Stimulated activated CD4-positive, alpha-beta T cell treated with anti-CD3 and anti-CD28 coated beads, Interleukin-12 subunit alpha, Interleukin-12 subunit beta, amount 100 ng/mL, for 24 hours (primary cell): ENCODE data around the gene MYCBPAP.

ENCODE experiments used
- DNase-seq, 2 experiments: peaks; one replicate each; pipeline ENCODE4 v3.0.0-alpha.2; 2020; ENCODE audit warnings: low read depth in 2 of 2

Gene MYCBPAP

DNA sequence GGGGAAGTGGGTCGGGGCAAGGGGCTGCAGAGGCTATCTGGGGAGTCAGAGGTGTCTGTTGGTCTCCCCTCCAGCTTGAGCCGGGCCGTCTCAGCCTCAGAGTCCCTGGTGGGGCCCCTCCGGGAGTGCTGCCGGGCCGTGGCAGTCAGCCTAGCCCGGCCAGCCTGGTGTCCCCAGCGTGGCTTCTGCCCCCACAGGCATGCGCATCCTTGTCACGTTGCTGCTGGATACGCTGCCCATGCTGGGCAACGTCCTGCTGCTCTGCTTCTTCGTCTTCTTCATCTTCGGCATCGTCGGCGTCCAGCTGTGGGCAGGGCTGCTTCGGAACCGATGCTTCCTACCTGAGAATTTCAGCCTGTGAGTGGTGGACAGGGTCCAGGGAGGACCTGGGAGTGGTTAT is 63.4 kb downstream of the MYCBPAP start:
- no peak for DNase-seq

DNA sequence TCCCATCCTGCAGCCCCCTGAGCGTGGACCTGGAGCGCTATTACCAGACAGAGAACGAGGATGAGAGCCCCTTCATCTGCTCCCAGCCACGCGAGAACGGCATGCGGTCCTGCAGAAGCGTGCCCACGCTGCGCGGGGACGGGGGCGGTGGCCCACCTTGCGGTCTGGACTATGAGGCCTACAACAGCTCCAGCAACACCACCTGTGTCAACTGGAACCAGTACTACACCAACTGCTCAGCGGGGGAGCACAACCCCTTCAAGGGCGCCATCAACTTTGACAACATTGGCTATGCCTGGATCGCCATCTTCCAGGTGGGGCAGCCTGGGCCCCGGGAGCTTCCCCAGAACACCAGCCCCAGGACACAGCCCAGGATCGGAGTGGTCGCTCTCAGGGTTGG is 64.3 kb downstream of the MYCBPAP start:
- DNase-seq: no peak

DNA sequence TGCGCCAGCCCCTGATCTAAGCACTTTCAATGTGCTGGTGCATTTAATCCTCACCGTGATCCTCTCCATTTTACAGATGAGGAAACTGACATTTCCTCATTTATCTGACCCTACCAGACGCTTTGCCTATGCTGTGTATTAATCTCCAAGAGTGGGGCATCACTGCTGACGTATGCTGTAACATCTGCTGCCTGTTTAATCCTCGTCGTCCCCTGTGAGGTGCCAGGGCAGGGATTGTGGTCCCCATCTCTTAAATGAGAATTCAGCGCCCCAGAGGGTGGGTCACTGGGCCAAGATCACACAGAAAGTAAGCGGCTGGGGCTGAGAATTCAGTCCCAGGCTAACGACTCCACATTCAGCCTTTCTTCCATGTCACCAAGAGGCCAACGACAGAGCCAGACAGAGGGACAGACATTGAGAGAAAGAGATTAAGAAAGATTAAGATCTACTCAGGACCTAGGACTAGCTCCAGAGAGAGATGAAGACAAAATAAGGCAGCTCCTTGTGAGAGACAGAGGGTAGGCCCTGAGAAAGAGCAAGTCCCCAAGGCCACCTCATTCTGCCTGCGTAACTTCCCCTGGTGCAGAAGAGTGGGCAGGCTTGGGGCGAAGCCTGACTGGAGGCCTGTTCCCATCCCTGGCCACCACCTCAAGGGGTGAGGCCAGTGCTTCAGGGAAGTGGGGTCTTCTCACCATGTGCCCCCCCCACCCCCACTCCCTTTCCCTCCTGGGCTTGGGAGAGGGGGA is 65.8 kb downstream of the MYCBPAP start:
- no peak for DNase-seq

DNA sequence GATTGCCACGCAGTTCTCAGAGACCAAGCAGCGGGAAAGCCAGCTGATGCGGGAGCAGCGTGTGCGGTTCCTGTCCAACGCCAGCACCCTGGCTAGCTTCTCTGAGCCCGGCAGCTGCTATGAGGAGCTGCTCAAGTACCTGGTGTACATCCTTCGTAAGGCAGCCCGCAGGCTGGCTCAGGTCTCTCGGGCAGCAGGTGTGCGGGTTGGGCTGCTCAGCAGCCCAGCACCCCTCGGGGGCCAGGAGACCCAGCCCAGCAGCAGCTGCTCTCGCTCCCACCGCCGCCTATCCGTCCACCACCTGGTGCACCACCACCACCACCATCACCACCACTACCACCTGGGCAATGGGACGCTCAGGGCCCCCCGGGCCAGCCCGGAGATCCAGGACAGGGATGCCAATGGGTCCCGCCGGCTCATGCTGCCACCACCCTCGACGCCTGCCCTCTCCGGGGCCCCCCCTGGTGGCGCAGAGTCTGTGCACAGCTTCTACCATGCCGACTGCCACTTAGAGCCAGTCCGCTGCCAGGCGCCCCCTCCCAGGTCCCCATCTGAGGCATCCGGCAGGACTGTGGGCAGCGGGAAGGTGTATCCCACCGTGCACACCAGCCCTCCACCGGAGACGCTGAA is 67.5 kb downstream of the MYCBPAP start:
- DNase-seq: no peak

DNA sequence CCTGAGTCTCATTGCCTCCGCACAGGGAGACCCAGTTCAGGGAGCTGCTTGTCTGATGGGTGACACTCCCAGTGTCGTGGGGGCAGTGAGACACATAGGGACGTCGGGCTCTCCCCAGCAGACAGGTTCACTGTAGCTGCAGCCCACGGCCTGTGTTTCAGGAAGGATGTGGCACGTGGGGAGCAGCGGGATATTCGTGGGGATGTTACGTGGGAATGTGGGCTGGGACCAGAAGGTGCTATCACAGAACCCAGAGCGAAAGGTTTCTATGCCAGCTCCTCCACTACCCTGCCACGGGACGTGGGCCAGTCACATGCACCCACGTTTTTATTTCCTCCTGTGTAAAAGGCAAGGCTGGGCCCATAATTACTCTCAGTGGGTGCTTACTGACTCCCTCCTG is 68.6 kb downstream of the MYCBPAP start:
- DNase-seq: no peak

DNA sequence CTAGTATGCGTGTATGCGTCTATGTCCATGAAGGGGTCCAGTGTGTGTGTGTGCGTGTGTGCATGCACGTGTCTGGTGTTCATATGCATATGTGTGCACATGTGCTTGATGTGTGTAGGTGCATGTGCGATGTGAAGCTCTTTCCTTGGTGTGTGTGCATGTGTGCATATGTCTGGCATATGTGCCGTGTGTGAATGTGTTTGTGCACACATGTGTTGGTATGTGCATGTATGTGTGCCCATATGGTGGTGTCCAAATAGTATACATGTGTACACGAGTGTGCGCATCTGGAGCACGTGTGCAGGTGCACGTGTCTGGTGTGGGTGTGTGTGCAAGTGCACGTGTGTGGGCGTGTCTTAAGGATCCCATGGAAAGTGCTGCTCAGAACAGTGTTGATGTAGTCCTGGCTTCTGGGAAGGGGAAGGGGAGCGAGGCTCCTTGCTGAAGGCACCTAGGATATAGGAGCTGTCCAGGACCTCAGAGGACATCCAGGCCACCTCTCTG is 69.3 kb downstream of the MYCBPAP start:
- no peak for DNase-seq

DNA sequence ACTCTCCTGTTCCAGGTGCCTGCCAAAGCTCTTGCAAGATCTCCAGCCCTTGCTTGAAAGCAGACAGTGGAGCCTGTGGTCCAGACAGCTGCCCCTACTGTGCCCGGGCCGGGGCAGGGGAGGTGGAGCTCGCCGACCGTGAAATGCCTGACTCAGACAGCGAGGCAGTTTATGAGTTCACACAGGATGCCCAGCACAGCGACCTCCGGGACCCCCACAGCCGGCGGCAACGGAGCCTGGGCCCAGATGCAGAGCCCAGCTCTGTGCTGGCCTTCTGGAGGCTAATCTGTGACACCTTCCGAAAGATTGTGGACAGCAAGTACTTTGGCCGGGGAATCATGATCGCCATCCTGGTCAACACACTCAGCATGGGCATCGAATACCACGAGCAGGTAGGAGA is 69.9 kb downstream of the MYCBPAP start:
- no peak for DNase-seq

DNA sequence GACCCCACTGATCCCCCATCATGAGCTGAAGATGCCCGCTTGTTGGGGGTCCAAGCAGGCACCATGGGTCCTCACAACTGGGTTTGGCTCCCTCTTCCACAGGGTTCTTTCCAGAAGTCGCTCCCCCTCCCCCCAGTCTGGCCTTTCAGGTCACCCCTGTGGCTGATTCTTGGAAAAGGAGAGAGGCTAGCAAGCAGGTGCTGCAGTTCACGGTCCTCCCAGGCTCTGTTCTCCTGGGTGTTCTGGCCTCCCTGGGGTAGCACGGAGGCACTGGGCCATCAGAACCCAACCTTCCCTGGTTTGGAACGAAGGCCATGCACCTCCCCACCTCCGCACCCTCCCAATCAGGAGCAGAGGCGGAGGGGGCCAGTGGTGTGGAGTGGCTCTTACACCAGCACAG is 71.2 kb downstream of the MYCBPAP start:
- DNase-seq: no peak

DNA sequence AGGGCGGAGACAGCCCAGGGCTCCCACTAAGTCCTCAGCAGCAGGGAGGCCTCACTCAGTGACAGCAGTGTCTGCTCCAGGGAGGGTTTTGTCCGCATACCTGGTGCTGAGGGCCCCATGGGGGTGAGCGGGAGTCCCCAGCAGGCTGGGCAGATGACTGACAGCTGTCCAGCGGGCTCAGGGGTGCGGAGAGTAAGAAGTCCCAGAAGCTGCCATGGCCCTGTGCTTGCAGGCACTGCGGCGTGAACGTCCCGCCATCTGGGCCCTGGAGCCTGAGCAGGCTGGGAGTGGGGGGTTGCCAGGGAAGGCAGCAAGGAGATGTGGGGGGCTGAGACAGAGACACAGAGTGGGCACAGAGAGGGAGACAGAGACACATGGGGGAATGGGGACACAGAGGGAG is 72.4 kb downstream of the MYCBPAP start:
- DNase-seq: no peak
